B cell (primary cell): ENCODE data around the gene BID.

Experiments
- EZH2 ChIP-seq: IDR thresholded peaks from 2 replicates; pipeline ENCODE4 v1.6.1; 2012; ENCODE audit warnings: borderline replicate concordance, low read depth, mild to moderate bottlenecking, moderate library complexity, low read length; ENCODE audit not compliant: insufficient read depth, poor library complexity, severe bottlenecking
- TF ChIP-seq, protein P1 (sequence below): fragments of 200-600 bp; IDR thresholded peaks from one replicate; pipeline ENCODE4 v1.8.0; 2022; ENCODE audit warnings: antibody characterized with exemption, mild to moderate bottlenecking

DNA sequence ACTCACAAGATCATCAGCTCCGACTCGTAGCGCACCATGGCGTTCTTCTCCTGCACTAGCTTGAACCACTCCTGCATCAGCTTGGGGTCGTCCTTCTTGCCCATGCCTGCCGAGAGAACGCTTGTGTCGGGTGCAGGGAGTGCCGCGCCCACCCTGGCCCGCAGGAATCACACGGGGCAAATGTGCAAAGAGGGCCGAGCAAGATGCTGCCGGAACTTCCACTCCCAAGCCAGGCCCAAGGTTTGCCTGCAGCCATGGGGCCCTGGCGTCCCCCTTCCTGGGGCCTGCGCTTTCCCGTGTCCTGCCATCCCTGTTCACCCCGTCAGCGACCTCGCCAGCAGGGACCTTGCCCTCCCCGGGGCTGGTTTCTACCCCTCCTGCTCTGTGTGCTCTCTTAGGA, 16.9 kb upstream of the BID start:
- TF ChIP-seq, protein P1, sequence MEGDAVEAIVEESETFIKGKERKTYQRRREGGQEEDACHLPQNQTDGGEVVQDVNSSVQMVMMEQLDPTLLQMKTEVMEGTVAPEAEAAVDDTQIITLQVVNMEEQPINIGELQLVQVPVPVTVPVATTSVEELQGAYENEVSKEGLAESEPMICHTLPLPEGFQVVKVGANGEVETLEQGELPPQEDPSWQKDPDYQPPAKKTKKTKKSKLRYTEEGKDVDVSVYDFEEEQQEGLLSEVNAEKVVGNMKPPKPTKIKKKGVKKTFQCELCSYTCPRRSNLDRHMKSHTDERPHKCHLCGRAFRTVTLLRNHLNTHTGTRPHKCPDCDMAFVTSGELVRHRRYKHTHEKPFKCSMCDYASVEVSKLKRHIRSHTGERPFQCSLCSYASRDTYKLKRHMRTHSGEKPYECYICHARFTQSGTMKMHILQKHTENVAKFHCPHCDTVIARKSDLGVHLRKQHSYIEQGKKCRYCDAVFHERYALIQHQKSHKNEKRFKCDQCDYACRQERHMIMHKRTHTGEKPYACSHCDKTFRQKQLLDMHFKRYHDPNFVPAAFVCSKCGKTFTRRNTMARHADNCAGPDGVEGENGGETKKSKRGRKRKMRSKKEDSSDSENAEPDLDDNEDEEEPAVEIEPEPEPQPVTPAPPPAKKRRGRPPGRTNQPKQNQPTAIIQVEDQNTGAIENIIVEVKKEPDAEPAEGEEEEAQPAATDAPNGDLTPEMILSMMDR, result no peak
- TF ChIP-seq EZH2, result no peak
